RPMI8226 (cell line): ENCODE results near the gene ITGA5.
"Not testable (repeated sequence)": the region's sequence is repeated elsewhere in the genome, so short reads cannot be mapped to it uniquely, and the experiment has no call there.

ENCODE experiments used
- DNase-seq: peaks from one replicate; pipeline ENCODE4 v3.0.0-alpha.2; 2015

The ITGA5 gene

GRCh38 chr12:54368709-54369596 lies 50.1 kb downstream of the ITGA5 start:
- DNase-seq = peak; percentile 89

- DNase-seq = no peak
These were observed 50.9 kb downstream of the ITGA5 start for GRCh38 chr12:54368025-54368708.

GRCh38 chr12:54364413-54364812 lies 54.7 kb downstream of the ITGA5 start, which contains the start of gene GPR84:
TSS of gene GPR84 (minus strand) at chr12:54364486. CDS start at chr12:54363851, 635 bp downstream.
- peak; percentile 67 for DNase-seq

- DNase-seq = no peak
These were observed 55.4 kb downstream of the ITGA5 start for GRCh38 chr12:54363618-54364017.

GRCh38 chr12:54363047-54363446 lies 56.0 kb downstream of the ITGA5 start:
- peak; percentile 29 for DNase-seq

GRCh38 chr12:54360717-54361456 lies 58.2 kb downstream of the ITGA5 start:
- DNase-seq = peak; percentile 54

- DNase-seq = no peak
These were observed 59.2 kb downstream of the ITGA5 start for GRCh38 chr12:54359762-54360351.

- peak; percentile 97 for DNase-seq
These were observed 59.9 kb downstream of the ITGA5 start for GRCh38 chr12:54358945-54359761.

- peak; percentile 53 for DNase-seq
These were observed 60.7 kb downstream of the ITGA5 start for GRCh38 chr12:54358191-54358944.

- no peak for DNase-seq
These were observed 61.4 kb downstream of the ITGA5 start for GRCh38 chr12:54357506-54358190.

GRCh38 chr12:54356951-54357356 lies 62.1 kb downstream of the ITGA5 start:
- DNase-seq = no peak

GRCh38 chr12:54356228-54356627 lies 62.8 kb downstream of the ITGA5 start:
- no peak for DNase-seq

GRCh38 chr12:54355104-54355815 lies 63.8 kb downstream of the ITGA5 start:
- no peak for DNase-seq

- not testable (repeated sequence) for DNase-seq
These were observed 64.8 kb downstream of the ITGA5 start for GRCh38 chr12:54354271-54354670.

- DNase-seq = no peak
These were observed 65.9 kb downstream of the ITGA5 start for GRCh38 chr12:54352891-54353874.

- no peak for DNase-seq
These were observed 67.0 kb downstream of the ITGA5 start for GRCh38 chr12:54352022-54352531.

GRCh38 chr12:54351341-54351740 lies 67.7 kb downstream of the ITGA5 start:
- no peak for DNase-seq

GRCh38 chr12:54350743-54351142 lies 68.3 kb downstream of the ITGA5 start:
- no peak for DNase-seq
